ENCODE results near the gene PALD1.

GRCh38 chr10:70472799-70473454, 5.6 kb upstream of the PALD1 start:
- TF ChIP-seq CTCF (conservative IDR thresholded peaks at IDR 0.05 in 1 of 2, IDR thresholded peaks at IDR 0.05 in 1 of 2; ENCODE audit: low read depth in 1 of 2, low read length in 2 of 2) (no peak), EZH2 (IDR thresholded peaks at IDR 0.05; ENCODE audit: low read length, missing control alignments) (no peak)

Data from fibroblast of lung (primary cell).